AG09319 (cell line): Measurements from ENCODE around the gene TRHDE.

ENCODE experiments used
- DNase-seq: peaks from one replicate; pipeline ENCODE4 v3.0.0-alpha.2; 2010; ENCODE audit warnings: low read depth; ENCODE audit errors: extremely low read depth
- CTCF ChIP-seq: IDR thresholded peaks from 2 replicates; pipeline ENCODE4 v1.5.1; 2011; ENCODE audit warnings: low read depth, mild to moderate bottlenecking, inconsistent platforms, low read length, moderate library complexity

The TRHDE gene

GRCh38 chr12:72578327-72578726, 306.2 kb downstream of the TRHDE start:
- no peak for DNase-seq
- no peak for TF ChIP-seq CTCF

- no peak for TF ChIP-seq CTCF
- no peak for DNase-seq
Observed at GRCh38 chr12:72586456-72586855, 314.3 kb downstream of the TRHDE start.

- DNase-seq = peak; percentile 11
- TF ChIP-seq CTCF = no peak
Observed at GRCh38 chr12:72602581-72602980, 330.4 kb downstream of the TRHDE start.

- no peak for DNase-seq
- TF ChIP-seq CTCF = no peak
Observed at GRCh38 chr12:72605975-72606374, 333.8 kb downstream of the TRHDE start.

GRCh38 chr12:72610342-72610741, 338.2 kb downstream of the TRHDE start:
- TF ChIP-seq CTCF = no peak
- no peak for DNase-seq

GRCh38 chr12:72610854-72611358, 338.7 kb downstream of the TRHDE start:
- no peak for DNase-seq
- no peak for TF ChIP-seq CTCF

GRCh38 chr12:72612171-72612570, 340.0 kb downstream of the TRHDE start:
- no peak for TF ChIP-seq CTCF

More at GRCh38 chr12:72612171-72612570, 340.0 kb downstream of the TRHDE start:
- DNase-seq = no peak
